Urinary bladder (tissue), 4 donors: ENCODE results near the gene PTPRD. TPM values are rescaled to one million over a fixed set of nuclear protein-coding genes. Genes with fewer than 3 reads are reported as not detected.

Experiments used
- DNase-seq: peaks from one replicate; pipeline ENCODE4 v3.0.0-alpha.2; 2015; ENCODE audit errors: extremely low spot score
- H3K27ac ChIP-seq: one replicate; pipeline ENCODE4 v1.5.1; 2013; ENCODE audit warnings: low read depth, mild to moderate bottlenecking, moderate library complexity
- H3K36me3 ChIP-seq: one replicate; pipeline ENCODE4 v1.6.1; 2013; ENCODE audit warnings: mild to moderate bottlenecking, moderate library complexity; ENCODE audit not compliant: insufficient read depth
- H3K4me1 ChIP-seq: one replicate; pipeline ENCODE4 v1.6.1; 2013; ENCODE audit warnings: mild to moderate bottlenecking, moderate library complexity; ENCODE audit not compliant: insufficient read depth
- H3K4me3 ChIP-seq: one replicate; pipeline ENCODE4 v1.5.1; 2013; ENCODE audit warnings: low read depth, low read length
- WGBS: extraction: QIAGEN DNeasy Blood & Tissue Kit; methylation state at CpG from one replicate; pipeline ENCODE4 v1.1.7; 2013; 5-methylcytosine and 5-hydroxymethylcytosine counted together
- polyA plus RNA-seq: library from polyadenylated mRNA; stranded (reverse); fragments of 200-250 nt; gene quantifications from one replicate; pipeline ENCODE4 v1.2.3, GENCODE V29; 2013
- total RNA-seq: library from RNA; depleted of rRNA; stranded (reverse); fragments of >200 nt; gene quantifications from one replicate; pipeline ENCODE4 v1.2.3, GENCODE V29; 2014
- donor health status: healthy with polysubstance abuse.
- donor health status: healthy.

The PTPRD gene
- total and polyA plus RNA-seq, 2 donors: 7.3 to 210 TPM

- no peaks in the 10 kb centered on the region for H3K36me3 ChIP-seq
- DNase-seq: no peak
- WGBS: 90% methylated on average over 9 of the region's 9 CpGs
- H3K4me3 ChIP-seq: no peak overlapping the region
- H3K4me1 ChIP-seq: no peaks in the 10 kb centered on the region
- no peak overlapping the region for H3K27ac ChIP-seq
Measured at GRCh38 chr9:8450810-8451545, 2161.8 kb downstream of the PTPRD start.

DNA sequence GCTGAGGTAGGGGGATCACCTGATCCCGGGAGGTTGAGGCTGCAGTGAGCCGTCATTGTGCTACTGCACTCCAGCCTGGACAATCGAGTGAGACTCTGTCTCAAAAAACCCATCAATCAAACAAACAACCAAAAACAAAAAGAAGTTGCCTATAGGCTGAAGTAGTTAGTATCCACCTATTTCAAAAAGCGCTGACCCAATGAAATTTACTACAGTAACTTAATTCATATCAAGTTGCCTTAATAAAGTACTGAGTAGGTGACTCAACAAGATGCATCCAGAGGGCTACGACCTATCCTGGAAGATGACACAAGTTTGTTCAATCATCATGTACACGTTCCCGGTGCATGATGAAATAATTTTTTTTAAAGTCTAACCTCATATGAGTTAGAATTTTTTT, 2164.6 kb downstream of the PTPRD start:
- DNase-seq: no peak
- H3K36me3 ChIP-seq: no peaks in the 10 kb centered on the region
- no peak overlapping the region for H3K27ac ChIP-seq
- no peak overlapping the region for H3K4me3 ChIP-seq
- WGBS: 95% methylated on average over 7 of the region's 7 CpGs
- no peaks in the 10 kb centered on the region for H3K4me1 ChIP-seq

- Histone ChIP-seq H3K36me3 (no peaks in the 10 kb centered on the region), H3K4me3 (no peak overlapping the region), H3K4me1 (no peaks in the 10 kb centered on the region), H3K27ac (no peak overlapping the region)
- no peak for DNase-seq
- WGBS: 82% methylated on average over 4 of the region's 4 CpGs
Measured at GRCh38 chr9:8447601-8448000, 2165.2 kb downstream of the PTPRD start.

DNA sequence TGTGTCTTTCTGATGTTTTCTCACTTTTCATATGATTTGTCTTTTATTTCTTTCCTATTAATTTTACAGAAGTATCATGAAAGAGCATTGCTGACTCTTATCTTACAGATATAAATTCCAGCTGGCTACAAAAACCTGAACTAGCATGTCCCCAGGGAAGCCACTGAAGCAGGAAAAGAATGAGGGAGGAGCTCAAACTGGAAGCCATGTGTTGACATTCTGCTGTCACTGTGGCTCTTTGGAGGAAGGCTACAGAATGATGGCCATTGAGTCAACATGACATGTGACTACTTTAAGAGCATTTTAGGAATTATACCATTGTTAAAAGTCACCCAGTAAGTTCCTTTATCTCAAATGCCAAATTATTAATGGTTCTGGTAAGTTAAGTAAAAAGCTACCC, 2174.9 kb downstream of the PTPRD start:
- no peak overlapping the region for H3K27ac ChIP-seq
- H3K4me3 ChIP-seq: no peak overlapping the region
- no peak for DNase-seq

DNA sequence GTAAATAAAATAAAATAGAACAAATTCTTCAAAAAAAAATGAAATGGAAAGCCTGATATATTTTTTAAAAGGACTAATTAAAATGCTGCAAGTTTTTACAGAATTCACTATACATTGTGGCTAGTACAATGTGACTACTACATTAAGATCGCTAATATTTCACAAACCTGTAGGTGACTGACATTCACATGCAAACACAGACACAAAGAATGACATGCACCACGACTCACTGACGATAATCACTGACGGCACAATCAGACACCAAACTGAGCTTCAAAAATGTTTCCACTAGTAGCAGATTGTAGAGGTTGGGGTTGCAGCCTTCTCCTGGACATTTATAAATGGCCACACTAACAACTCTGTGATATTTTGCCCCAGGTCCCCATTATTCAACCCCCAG, 2175.5 kb downstream of the PTPRD start:
- Histone ChIP-seq H3K4me3 (no peak overlapping the region), H3K4me1 (no peaks in the 10 kb centered on the region), H3K27ac (no peak overlapping the region), H3K36me3 (no peaks in the 10 kb centered on the region)
- 89% methylated on average over 4 of the region's 4 CpGs for whole genome bisulfite sequencing
- DNase-seq: no peak

More for the DNA sequence above, 2174.9 kb downstream of the PTPRD start:
- Histone ChIP-seq H3K4me1 (no peaks in the 10 kb centered on the region), H3K36me3 (no peaks in the 10 kb centered on the region)

DNA sequence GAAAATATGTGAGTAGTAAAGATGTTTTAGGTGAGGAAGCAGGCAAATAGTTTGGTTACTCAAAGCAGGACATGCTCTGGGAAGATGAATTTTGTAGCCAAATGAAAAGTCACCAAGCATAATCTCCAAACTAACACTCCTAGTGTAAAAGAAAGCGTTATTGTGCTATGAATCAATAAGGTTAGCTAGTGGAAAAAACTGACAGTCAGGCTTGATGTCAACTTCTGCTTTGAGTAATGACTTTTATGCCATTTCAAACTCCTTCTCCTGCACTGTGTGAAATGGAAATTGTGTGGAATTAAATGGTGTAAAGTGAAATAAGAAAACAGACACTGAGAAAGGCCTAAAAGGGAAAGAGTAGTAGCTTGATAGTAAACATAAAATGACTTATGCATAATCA, 2176.0 kb downstream of the PTPRD start:
- 76% methylated on average over 1 of the region's 1 CpG for WGBS
- DNase-seq: no peak
- Histone ChIP-seq H3K27ac (no peak overlapping the region), H3K36me3 (no peaks in the 10 kb centered on the region), H3K4me3 (no peak overlapping the region), H3K4me1 (no peaks in the 10 kb centered on the region)

GRCh38 chr9:8434621-8435020, 2178.2 kb downstream of the PTPRD start:
- H3K4me1 ChIP-seq: no peaks in the 10 kb centered on the region
- WGBS: over 99% methylated on average over 3 of the region's 3 CpGs
- DNase-seq: no peak
- no peak overlapping the region for H3K27ac ChIP-seq
- no peaks in the 10 kb centered on the region for H3K36me3 ChIP-seq
- no peak overlapping the region for H3K4me3 ChIP-seq

DNA sequence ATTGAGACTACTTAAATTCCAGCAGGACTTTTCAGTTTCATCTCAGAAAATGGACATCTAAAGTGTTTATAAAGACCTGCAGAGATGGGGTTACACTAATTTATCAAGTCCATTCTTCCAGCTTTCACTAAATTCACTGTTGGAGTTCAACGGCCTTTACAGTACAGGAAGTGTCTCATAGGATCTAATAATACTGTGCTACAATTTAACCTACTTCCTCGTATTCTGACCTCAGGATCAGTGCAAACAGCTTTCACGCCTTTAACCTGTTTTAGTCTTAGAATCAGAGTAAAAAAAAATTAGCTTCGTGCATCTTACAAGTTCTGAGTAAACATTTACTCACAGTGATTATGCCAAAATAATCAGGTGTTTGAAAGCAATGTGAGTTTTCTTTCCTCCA, 2180.6 kb downstream of the PTPRD start:
- 72% methylated on average over 4 of the region's 4 CpGs for WGBS

GRCh38 chr9:8431505-8431904, 2181.3 kb downstream of the PTPRD start:
- 94% methylated on average over 1 of the region's 1 CpG for WGBS
- Histone ChIP-seq H3K36me3 (no peaks in the 10 kb centered on the region), H3K27ac (no peak overlapping the region), H3K4me3 (no peak overlapping the region), H3K4me1 (no peaks in the 10 kb centered on the region)
- no peak for DNase-seq

More for the DNA sequence above, 2180.6 kb downstream of the PTPRD start:
- Histone ChIP-seq H3K27ac (no peak overlapping the region), H3K4me3 (no peak overlapping the region), H3K36me3 (no peaks in the 10 kb centered on the region), H3K4me1 (no peaks in the 10 kb centered on the region)
- no peak for DNase-seq

GRCh38 chr9:8430945-8431344, 2181.9 kb downstream of the PTPRD start:
- no peak overlapping the region for H3K4me3 ChIP-seq
- DNase-seq: no peak
- 72% methylated on average over 5 of the region's 5 CpGs for WGBS
- no peaks in the 10 kb centered on the region for H3K4me1 ChIP-seq
- no peak overlapping the region for H3K27ac ChIP-seq
- H3K36me3 ChIP-seq: no peaks in the 10 kb centered on the region

DNA sequence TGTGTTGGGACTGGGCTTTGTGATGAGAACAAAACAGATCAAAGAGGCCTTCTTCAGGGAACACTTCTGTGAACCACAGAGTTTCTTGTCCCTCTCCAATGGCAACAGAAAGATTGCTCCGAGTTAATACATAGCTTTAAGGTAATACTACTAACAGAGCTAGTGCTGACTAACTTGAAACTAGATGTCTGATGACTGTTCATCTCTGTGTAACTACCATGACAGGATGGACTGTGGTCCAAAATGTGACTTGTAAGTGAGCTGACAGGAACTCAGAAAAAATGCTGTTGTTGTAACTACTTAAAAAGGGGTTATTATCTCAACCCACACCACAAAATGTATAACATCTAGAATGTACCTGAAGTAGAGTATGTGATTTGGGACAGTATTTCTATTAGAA, 2183.0 kb downstream of the PTPRD start:
- no peaks in the 10 kb centered on the region for H3K36me3 ChIP-seq
- 90% methylated on average over 1 of the region's 1 CpG for WGBS
- no peak for DNase-seq
- no peak overlapping the region for H3K4me3 ChIP-seq
- H3K27ac ChIP-seq: no peak overlapping the region
- H3K4me1 ChIP-seq: no peaks in the 10 kb centered on the region

DNA sequence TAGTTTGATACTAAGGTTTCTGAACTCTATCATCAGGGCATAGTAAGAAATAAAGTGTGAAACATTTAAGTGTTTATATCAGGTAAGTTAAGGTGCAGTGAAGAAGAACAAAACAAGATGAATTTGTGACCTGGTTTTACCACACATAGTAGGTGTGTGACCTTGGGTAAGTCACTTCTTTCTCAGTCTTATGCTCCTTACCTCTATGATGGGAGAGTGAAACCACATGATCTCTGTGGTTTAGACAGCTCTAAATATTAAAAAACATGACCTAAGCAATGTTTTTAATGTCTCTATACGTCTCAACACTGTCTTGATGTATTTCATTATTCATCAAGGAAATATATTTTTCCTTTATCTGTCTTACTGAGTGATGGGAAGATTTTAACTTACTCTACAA, 2183.6 kb downstream of the PTPRD start:
- no peaks in the 10 kb centered on the region for H3K36me3 ChIP-seq
- 91% methylated on average over 1 of the region's 1 CpG for WGBS

DNA sequence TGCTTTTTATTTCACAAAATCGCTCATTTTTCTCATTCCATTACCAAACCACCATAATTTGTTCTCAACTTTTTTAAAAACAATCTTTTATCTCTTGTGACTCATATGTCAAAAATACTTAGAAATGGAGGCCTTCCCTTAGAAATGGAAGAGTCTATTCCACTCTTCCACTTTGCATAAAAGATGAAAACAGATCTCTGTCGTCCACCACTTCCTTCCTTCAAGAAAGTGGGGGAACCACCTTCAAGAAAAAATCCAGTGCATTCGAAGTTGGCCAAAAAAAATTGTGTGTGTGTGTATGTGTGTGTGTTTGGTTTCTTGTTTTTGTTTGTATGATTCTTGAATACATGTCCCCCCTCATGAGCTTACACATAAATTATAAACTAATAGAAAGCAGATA, 2184.4 kb downstream of the PTPRD start:
- H3K36me3 ChIP-seq: no peaks in the 10 kb centered on the region
- DNase-seq: no peak
- 79% methylated on average over 3 of the region's 3 CpGs for WGBS
- no peak overlapping the region for H3K27ac ChIP-seq
- H3K4me3 ChIP-seq: no peak overlapping the region
- H3K4me1 ChIP-seq: no peaks in the 10 kb centered on the region

More for the DNA sequence above, 2183.6 kb downstream of the PTPRD start:
- Histone ChIP-seq H3K4me3 (no peak overlapping the region), H3K27ac (no peak overlapping the region), H3K4me1 (no peaks in the 10 kb centered on the region)
- no peak for DNase-seq

- no peak overlapping the region for H3K27ac ChIP-seq
- no peaks in the 10 kb centered on the region for H3K36me3 ChIP-seq
- no peak overlapping the region for H3K4me3 ChIP-seq
- DNase-seq: no peak
- no peaks in the 10 kb centered on the region for H3K4me1 ChIP-seq
- 81% methylated on average over 3 of the region's 3 CpGs for WGBS
Measured at GRCh38 chr9:8424786-8425410, 2187.9 kb downstream of the PTPRD start.
